Measurements from ENCODE around the gene EDN2.

EDN2 gene

DNA sequence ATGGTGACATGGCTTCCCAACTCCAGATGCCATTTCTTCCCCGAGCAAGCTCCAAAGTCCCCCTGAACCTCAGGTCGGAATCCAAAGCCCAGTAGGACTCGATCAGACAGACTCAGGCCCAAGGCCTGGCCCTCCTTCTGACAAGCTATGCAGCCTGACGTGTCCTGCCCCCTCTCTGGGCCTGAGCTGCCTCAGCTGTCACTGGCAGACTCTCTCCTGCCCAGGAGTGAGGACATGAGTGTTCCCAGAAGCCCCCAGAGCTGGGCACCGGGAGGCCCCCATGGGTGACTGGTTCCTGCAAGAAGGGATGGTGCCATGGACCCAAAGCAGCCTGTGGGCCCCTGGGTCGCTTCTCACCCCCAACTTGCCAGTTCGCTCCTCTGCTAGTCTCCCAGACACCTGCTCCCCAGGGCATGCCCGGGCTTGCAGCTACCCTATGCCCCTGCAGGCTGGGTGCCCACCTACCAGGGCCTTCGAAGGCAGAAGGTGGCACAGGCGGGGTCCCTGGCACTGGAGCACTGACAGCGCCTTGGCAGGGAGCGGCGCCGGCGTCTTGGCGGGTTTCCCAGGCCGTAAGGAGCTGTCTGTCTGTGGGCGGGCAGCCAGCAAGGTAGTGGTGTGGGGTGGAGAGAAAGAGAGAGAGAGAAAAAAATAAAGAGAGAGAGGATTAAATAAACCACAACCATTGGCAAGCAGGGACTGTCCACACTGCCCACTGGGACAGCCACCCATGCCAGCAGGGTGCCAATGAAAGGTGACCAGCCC, 2.3 kb downstream of the EDN2 start:
- no peak for DNase-seq

DNA sequence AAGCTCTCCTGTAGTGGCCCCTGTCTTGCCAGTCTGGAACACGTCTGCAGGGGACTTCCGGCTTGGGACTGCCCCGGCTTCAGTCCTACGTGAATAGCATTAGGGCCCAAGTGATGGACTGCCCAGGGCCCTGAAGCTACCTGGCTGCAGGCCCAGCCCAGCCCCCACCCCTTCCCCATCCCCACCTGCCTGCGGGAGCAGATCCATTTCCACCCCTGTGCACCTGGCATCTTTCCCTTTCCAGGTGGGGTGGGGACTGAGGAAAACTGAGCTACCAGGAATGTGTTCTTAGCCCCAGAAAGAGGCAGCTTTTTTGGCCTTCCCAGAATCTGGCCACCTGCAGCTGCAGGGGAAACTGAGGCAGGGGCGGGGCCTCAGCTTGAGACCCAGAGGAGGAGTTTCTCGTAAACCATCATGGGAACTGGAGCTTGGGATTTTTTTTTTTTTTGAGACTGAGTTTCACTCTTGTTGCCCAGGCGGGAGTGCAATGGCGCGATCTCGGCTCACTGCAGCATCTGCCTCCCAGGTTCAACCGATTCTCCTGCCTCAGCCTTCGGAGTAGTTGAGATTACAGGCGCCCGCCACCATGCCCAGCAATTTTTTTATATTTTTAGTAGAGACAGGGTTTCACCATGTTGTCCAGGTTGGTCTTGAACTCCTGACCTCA, 3.2 kb downstream of the EDN2 start:
- no peak for DNase-seq

DNA sequence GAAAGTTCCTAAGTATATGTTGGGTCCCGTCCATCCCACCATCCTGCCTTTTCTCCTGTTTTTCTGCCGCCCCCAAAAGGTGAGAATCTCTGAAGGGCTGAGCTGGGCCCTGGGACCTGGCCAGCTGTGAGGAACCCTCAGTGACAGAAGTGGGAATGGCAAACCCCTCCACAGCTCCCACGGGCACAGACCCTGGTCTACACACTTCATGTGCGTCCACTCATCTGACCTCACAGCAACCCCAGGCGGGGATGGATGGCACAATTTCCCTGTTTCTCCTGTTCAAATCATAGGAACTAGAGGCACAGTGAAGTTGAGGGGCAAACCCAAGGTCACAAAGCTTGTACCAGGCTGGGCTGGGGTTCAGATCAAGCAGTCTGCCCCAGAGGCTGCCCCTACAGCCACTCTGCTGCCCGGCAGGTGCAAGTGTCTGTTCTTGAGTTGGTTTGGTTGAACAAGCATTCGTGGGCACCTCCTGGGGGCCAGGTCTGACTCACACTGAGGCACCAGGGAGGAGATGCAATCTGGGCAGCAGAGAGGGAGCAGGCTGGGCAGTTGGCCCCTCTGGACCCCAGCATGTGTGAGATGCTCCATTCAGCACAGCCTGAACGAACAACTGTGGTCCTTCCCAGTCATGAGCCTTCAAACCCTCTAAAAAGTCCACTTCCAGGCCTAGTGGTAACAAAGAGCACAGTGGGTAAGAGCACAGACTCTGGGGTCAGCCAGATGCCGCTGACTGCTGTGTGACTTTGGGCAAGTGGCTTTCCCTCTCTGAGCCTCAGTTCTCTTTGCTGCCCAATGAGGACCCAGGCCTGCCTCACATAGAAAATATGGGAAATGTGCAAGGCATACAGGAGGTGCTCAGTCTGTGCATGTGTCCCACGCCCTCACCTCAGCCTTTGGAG, 4.0 kb downstream of the EDN2 start:
- DNase-seq: no peak

DNA sequence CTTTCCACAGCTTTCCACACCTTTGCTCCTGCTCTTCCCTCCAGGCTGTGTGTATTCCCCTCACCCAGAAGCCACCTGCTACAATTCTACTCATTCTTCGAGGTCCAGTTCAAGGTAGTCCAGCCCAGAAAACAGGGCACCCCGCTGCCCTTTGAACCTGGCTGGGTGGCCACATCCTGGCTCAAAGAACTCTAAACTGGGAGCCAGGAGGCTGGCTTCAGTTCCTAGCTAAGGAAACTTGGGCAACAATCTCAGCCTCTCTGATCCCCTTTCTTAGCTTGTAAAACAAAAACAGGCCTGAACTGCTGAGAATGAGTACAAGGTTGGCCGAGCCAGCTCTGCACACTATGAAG, 4.7 kb downstream of the EDN2 start:
- no peak for DNase-seq

GRCh38 chr1:41479000-41479807, 5.3 kb downstream of the EDN2 start:
- DNase-seq: no peak

DNA sequence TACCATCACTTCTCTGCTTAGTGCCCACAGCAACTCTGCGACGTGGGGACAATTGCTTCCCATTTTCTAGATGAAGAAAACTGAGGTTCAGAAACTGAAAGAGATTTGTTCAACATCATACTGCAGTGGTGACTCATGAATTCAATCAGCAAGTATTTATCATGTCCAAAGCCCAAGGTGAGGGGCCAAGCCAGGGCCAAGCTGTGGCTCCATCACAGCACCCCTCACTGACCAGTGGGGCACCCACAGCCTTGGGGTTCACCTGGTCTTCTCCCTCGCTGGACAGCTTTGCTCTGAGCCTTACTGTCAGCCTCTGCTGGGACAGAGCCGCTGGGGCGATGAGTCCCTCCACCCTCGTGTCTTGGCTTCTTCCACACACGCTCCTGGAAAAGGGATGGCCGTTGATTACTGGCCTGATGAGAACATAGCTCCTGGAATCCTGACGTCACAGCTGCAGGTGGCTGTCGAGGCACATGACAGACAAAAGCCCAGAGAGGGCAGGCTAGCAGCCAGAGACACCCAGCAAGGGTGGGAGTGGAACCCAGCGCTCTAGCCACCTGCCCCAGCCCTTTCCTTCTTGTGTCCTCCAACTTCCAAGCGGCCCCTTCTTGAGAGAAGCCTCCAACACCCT, 6.2 kb downstream of the EDN2 start:
- DNase-seq: no peak

- no peak for DNase-seq
These were observed 7.6 kb downstream of the EDN2 start for GRCh38 chr1:41476807-41477361.

DNA sequence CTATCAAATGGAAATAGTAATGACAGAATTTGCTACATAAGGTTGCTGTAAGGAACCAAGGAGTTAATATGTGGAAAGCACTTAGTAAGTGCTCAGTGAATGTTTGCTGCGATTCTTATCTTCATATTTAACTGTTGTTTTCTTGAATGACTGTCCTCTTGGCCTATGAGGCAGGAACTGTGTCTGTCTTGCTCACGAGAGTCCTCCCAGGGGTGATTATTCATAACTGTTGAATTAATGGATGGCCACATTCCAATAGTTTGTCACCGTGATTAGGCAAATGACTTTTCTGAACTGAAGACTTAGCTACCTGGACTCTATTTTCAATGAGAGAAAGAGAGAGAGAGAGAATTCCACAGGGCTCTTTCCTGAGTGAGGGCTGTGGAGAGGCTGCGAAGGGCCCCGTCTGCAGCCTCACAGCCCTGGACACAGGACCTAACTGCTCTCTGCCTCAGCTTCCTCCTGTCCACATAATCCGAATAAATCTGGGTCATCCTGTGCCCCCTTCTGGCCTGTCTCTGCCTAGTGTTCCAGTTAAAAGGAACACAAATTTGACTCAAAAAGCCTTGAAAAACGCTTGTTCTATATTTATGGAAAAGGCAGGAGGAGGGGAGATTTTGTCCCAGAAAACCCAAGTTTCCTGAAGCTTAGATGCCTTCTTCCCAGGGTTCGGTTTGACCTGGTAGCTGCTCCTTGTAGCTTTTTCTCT, 8.5 kb downstream of the EDN2 start:
- no peak for DNase-seq

DNA sequence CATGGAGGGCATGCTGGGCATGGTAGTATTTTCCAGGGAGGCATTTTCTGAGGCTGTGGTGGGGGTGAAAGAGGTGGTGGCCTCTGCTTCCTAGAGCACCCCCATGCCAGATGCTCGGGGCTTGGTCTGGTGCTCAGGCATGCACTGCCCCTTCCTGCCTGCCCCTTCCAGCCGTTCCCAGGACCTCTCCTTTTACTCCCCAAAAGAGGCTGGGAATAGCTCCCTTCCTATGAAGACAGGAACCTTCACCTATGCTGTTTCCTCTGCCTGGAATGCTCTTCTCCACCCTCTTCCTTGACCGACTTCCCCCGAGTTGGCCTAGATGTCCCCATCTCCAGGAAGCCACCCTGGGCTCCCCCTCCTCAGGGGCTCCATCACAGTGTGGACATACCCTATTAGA, 9.1 kb downstream of the EDN2 start:
- no peak for DNase-seq

DNA sequence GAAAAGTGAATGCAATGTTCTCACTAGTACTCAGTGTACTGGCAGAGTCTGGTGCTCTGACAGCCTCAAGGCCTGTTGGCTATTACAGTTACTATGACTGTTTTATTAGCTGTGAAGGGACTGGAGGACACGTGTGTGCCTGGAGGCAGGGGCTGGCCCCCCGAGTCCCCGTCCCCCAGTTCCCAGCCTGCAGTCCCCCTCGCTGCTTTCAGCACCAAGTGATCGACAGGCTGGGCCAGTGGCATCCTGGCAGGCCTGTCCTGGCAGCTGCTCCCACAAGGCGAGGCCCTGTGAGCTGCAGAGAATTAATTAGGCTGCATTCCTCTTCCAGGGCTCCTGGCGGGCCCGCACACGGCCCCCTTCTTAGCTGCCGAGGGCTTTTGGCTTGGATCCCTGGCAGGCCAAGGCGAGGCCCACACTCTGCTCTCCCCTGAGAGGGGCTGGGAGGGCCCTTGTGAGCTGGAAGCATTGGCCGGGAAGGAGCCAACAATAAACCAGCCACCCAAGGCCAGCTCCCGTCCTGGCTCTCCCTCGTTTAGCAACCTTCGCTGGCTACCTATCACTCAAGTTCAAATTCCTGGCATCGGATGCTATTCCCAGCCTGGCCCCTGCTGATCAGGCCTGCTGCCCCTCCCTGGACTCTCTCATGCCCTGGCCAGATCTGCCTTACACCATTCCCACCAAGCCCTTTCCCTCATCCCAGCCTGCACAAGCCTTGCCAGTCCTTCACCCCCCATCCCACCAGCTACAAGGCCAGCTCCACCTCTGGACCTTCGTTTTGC, 9.8 kb downstream of the EDN2 start:
- DNase-seq: no peak

DNA sequence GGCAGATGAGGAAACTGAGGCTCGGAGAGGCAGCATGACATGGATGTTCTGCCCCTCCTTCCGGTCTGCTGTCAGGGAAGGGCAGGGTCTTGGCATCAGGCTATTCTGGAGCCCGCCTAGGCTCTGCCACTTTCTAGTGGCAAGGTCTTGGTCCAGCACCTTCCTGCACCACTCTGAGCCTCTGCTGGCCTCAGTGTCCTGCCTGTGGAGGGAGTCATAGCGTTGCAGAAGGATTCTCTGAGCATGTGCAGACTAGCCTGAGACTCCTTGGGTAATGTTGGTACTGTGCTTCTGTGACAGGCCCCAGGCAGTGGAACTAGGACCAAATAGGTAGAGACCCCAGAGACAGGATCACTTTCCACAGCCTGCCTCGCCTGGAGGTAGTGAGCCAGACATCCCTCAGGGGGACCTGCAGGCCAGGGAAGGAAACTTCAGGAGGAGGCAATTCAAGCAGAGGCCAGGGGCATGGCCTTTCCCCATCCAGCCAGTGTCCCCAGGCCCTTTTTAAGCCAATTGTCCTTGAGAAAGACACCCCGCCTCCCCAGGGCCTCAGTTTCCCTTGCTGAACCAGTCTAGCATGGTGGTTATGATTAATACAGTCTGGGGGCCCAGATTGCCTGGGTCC, 10.6 kb downstream of the EDN2 start:
- DNase-seq: no peak

- DNase-seq: no peak
These were observed 12.8 kb downstream of the EDN2 start for GRCh38 chr1:41471658-41472057.

DNA sequence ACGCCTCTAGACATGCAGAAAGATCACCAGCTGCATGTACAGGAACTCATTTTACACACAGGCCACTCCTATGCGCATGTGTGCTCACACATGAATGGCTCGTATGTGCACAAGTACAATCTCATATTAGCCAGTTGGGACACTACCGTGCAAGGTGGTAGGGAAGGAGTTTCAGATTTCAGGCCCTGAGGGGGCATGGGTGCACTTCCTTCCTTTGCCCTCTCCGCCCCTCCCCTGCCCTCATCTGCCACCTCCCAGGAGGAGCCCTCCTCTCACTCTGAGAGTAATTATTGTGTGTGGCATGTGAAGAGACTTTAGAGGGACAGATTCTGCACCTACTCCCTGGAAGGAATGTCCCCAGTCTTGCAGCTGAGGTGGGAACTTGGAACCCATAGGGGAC, 14.8 kb downstream of the EDN2 start:
- no peak for DNase-seq

DNA sequence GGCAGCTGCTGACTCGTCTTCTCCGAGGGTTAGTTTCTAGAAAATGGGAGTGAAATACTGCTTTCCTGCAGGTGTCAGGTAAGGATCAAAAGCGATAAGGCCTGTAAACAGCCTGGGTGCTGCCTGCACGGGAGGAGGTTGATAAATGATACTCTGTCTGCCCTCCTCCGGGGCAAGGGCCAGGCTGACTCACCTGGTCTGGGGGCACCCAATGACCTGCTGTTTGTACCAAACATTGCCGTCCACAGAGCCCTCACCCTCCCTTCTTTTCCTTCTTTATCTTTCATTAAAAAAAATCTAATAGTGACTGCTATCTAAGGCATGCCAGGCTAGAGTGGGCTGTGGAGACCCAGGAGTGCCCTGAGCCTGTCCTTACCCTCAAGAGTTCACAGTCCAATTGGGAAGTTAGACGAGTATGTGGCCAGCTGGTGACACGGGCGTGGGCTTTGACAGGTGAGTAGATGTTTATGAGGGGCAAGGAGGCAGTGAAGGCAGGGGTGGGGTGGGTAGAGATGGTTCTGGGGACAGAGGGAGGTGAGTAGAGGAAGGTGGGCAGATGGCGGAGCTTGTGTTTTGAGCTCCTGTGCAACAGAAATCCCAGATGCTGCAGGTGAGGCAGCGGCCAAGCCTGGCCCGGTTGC, 16.2 kb downstream of the EDN2 start:
- DNase-seq: no peak

DNA sequence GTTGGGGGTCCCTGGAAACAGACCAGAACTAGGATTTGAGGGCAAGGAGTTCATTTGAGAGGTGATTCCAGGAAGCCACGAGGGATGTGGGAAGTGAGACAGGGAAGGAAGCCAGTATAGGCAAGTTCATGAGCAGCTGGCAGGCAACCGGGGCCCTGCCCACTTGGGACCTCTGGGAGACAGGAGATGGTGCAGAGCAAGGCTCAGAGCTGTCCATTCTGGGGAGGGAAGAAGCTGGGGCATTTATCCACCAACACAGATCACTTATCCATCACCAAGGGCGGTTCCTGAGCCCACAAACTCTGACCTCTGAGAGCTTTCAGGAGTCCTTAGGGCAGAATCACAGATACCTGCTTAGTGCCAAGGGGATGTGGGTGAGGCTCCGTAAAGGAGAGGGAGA, 16.8 kb downstream of the EDN2 start:
- DNase-seq: no peak

DNA sequence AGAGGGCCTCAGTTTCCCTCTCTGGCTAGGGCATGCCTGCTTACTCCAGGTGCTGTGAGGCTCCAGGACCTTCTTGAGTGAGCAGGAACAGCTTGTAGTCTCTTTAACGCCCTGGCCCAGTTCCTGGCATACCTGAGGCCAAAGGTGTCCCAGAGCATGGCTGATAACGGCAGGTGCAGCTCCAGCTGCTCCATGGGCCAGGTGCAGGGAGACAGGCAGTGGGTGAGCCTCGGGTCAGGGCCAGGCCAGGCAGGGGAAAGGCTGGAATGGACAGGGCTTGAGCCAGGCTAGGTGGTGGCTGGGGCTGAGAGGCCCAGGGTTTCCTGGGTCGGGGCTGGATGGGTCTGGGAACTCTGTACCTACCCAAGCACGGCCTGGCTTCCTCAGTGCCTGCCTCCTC, 18.3 kb downstream of the EDN2 start:
- DNase-seq: no peak

DNA sequence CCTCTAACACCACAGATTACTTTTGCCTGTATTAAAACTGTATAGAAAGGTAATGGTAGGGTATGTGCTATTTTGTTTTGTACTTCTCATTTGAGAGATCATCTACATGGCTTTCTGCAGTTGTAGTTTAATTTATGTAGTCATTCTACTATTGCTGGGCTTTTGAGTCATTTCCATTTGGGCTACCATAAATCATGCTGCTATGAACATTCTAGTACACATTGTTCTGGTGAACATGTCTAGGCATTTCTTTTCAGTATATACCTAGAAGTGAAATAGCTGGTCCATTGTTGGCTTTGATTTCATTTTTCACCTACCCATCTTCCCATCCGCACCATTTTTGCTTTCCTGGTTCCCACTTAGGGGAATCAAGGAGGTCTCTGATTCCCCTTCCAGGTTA, 18.7 kb downstream of the EDN2 start:
- DNase-seq: no peak

DNA sequence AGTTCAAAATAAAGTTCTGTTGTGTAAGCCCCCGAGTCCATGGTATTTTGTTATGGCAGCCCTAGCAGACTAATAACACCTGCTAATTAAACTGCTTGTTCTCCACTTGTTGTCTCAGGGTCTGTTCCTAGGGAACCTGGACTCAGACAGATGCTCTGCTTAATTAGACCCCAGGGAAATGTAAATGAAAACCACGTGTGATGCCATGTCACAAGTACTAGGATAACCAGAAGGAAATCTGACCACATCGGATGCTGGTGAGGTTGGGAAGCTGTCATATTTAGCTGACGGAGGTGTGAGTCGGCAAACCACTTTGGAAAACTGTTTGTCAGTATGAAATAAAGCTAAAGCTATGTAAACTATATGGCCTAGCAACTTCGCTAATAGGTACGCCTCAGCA, 19.6 kb downstream of the EDN2 start:
- no peak for DNase-seq

- DNase-seq: no peak
These were observed 21.0 kb downstream of the EDN2 start for GRCh38 chr1:41463516-41463915.

DNA sequence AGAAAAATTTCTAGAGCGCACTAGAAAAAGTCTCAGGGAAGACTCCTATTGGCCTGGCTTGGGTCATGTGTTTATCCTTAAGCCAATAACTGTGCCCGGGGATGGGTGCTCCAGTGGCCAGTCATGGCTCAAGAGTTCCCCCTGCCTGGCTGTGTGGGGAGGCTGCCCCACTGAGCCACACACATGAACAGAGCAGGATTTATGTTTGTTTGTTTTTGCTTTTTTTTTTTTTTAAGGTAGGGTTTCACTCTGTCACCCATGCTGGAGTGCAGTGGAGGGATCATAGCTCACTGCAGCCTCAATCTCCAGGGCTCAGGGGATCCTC, 21.8 kb downstream of the EDN2 start:
- no peak for DNase-seq
